ENCODE results near the gene RNF144A. TPM values are rescaled to one million over a fixed set of nuclear protein-coding genes. Genes with fewer than 3 reads are reported as not detected.
"Not testable (repeated sequence)": the region's sequence is repeated elsewhere in the genome, so short reads cannot be mapped to it uniquely, and the experiment has no call there.

Gene RNF144A
- total RNA-seq, 1 donor: 4.3 TPM

DNA sequence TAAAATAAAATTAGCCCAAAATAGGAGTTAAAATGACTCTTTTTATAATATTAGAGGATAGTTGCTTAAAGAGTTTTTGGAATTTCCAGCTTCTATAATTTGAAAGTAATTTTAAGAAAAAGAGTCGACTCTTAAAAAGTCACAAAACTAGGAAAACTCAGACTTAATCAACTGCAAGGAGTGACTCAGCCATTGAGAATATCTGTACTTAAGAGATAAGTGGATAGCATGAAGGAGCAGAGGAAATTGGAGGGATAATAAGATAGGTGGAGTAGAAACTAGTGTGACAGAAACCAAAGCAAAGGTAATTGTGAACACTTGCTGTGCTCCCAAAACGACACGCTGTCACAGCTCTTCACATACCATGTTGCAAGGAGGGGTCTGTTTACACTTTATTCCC lies 31.2 kb upstream of the RNF144A start:
- TF ChIP-seq, protein P1, sequence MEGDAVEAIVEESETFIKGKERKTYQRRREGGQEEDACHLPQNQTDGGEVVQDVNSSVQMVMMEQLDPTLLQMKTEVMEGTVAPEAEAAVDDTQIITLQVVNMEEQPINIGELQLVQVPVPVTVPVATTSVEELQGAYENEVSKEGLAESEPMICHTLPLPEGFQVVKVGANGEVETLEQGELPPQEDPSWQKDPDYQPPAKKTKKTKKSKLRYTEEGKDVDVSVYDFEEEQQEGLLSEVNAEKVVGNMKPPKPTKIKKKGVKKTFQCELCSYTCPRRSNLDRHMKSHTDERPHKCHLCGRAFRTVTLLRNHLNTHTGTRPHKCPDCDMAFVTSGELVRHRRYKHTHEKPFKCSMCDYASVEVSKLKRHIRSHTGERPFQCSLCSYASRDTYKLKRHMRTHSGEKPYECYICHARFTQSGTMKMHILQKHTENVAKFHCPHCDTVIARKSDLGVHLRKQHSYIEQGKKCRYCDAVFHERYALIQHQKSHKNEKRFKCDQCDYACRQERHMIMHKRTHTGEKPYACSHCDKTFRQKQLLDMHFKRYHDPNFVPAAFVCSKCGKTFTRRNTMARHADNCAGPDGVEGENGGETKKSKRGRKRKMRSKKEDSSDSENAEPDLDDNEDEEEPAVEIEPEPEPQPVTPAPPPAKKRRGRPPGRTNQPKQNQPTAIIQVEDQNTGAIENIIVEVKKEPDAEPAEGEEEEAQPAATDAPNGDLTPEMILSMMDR (IDR thresholded peaks at IDR 0.05; ENCODE audit: insufficient read depth, low read depth, low read length): no peak
- no peak overlapping the region for H3K4me3 ChIP-seq (ENCODE audit: low read depth, low read length)
- no peak for DNase-seq (ENCODE audit: low read depth)

DNA sequence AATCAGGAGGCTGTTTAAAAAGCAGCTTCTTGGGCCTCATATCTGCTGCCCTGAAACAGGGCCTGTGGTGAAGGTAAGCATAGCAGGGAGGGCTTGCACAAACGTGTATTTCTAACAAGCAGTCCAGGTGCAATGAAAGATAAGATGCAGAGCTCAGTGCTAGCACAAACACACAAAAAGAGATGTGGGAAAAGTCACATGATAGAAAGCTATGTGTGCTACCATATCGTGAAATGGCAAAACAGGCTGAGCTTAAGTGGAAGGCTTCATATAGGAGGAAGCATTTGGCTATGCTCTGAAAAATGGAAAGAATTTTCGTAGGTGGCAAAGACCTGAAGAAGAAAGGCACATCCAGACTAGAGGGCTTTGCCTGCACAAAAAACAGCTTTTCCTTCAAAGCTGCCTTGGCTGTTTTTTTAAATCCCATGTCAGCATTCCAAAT lies 29.4 kb upstream of the RNF144A start:
- no peak for DNase-seq (ENCODE audit: low read depth)
- TF ChIP-seq, protein P1 (IDR thresholded peaks at IDR 0.05; ENCODE audit: insufficient read depth, low read depth, low read length): no peak
- no peak overlapping the region for H3K4me3 ChIP-seq (ENCODE audit: low read depth, low read length)

DNA sequence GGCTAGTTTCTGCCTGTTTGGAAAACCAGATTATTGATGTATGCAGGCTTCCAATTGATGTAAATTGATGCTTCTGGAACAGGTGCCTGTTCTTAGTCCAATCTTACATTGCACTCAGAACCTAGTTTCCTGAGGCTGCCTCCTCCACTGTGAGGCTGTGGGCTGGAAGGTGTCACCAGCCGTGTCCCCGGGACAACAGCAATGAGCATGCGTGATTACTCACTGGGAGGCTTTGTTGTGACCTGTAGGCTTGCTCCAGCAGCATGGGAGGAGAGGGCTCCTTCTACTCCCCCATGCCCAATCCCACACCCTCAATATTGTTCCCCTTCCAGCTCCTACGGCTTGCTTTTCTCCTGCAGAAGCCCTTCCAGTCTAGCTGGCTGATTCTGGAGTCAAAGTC lies 28.5 kb upstream of the RNF144A start:
- H3K4me3 ChIP-seq (ENCODE audit: low read depth, low read length): no peak overlapping the region
- TF ChIP-seq, protein P1 (IDR thresholded peaks at IDR 0.05; ENCODE audit: insufficient read depth, low read depth, low read length): no peak
- no peak for DNase-seq (ENCODE audit: low read depth)

DNA sequence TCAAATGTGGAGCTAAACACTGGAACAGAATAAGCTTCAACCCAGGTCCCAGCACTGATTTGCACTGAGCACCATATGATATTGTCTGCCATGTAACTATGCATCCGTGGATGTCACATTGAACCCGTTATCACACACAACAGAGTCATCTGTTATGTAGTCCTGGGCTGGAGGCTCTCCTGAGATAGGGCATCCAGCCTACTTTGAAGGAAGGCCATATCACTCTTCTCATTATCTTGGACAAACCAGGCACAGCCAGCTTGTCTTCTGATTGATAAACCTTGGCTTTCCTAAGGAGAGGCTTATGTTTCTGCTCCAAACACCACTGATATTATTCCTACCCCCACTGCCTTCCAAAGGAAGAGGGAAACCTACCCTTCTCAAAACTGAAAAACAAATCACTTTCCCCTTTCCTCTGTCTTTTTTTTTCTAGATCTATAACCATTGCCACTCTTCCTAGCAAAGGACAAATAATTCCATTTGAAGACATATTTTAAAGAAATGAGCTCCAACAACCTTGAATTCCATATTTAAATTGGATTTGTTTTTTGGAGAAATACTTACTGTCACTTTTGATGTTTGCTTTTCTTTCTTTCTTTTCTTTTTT lies 23.2 kb upstream of the RNF144A start:
- DNase-seq (ENCODE audit: low read depth): no peak
- TF ChIP-seq, protein P1 (IDR thresholded peaks at IDR 0.05; ENCODE audit: insufficient read depth, low read depth, low read length): no peak
- H3K4me3 ChIP-seq (ENCODE audit: low read depth, low read length): no peak overlapping the region

DNA sequence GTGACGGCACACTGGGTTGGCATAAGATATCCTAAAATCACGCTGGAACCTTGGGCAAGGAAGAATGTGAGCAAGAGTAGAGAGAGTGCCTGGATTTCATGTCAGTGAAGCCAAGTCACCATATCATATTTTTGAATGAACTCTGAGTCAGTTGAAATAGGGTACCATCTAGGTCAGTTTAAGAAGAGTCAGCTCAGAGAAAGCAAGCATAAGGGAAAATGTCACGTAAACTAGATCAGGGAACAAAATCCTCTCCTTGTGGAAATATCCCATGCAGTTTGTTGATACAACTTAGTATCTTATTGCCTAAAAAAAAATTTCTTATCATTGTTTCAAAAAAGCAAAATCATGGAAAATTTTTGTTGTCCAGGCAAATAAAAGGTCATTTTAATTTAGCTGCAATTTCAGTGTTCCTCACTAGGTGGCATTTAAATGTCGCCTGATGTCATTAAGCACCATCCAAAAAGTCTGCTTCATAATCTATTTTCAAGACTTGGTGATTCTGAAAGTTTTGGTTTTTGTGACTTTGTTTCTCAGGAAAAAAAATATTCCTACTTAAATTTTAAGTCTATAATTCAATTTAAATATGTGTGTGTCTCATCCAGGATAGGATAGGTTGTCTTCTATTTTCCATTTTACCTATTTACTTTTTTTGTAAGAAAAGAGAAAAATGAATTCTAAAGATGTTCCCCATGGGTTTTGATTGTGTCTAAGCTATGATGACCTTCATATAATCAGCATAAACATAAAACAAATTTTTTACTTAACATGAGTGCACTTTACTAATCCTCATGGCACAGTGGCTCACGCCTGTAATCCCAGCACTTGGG lies 20.1 kb upstream of the RNF144A start:
- DNase-seq (ENCODE audit: low read depth): peak; percentile 53
- no peak overlapping the region for H3K4me3 ChIP-seq (ENCODE audit: low read depth, low read length)
- TF ChIP-seq, protein P1 (IDR thresholded peaks at IDR 0.05; ENCODE audit: insufficient read depth, low read depth, low read length): peak; percentile 52

DNA sequence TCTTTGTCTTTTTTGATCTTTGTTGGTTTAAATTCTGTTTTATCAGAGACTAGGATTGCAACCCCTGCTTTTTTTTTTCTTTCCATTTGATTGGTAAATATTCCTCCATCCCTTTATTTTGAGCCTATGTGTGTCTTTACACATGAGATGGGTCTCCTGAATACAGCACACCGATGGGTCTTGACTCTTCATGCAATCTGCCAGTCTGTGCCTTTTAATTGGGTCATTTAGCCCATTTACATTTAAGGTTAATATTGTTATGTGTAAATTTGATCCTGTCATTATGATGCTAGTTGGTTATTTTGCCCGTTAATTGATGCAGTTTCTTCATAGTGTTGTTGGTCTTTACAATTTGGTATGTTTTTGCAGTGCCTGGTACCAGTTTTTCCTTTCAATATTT lies 14.6 kb upstream of the RNF144A start:
- DNase-seq (ENCODE audit: low read depth); H3K4me3 ChIP-seq (ENCODE audit: low read depth, low read length): not testable (repeated sequence)

DNA sequence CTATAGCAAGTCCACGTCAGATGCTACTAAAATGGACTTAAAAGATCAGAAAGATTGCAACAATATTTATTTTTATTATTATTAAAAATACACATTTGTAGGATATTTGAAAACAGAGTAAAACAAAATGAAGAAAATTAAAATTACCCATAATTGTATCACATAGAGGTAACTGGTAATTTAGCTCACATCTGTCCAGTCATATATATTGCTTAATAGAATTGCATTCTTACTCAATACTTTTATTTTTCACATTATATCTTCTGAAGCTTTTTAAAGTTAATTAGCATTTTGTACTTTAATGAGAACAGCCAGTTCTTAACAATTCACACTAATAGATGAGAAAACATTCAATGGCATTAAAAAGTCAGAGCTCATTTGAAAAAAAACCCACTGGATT lies 11.5 kb upstream of the RNF144A start:
- no peak for DNase-seq (ENCODE audit: low read depth)
- TF ChIP-seq, protein P1 (IDR thresholded peaks at IDR 0.05; ENCODE audit: insufficient read depth, low read depth, low read length): no peak
- no peak overlapping the region for H3K4me3 ChIP-seq (ENCODE audit: low read depth, low read length)

Data from fibroblast of villous mesenchyme (primary cell).